ENCODE measurements around the gene RNASE13.

RNASE13 gene
- total RNA-seq: 0 reads per million in 4 experiments

GRCh38 chr14:21034707-21035106 is at the start of gene RNASE13:
RNASE13 (minus strand) TSS chr14:21034807; CDS start chr14:21034288, 519 bp downstream.
- no peak for DNase-seq

GRCh38 chr14:21084396-21084795 is 49.8 kb upstream of the RNASE13 start:
- no peak for DNase-seq

GRCh38 chr14:21083565-21084325 is 49.1 kb upstream of the RNASE13 start:
- DNase-seq: no peak

DNA sequence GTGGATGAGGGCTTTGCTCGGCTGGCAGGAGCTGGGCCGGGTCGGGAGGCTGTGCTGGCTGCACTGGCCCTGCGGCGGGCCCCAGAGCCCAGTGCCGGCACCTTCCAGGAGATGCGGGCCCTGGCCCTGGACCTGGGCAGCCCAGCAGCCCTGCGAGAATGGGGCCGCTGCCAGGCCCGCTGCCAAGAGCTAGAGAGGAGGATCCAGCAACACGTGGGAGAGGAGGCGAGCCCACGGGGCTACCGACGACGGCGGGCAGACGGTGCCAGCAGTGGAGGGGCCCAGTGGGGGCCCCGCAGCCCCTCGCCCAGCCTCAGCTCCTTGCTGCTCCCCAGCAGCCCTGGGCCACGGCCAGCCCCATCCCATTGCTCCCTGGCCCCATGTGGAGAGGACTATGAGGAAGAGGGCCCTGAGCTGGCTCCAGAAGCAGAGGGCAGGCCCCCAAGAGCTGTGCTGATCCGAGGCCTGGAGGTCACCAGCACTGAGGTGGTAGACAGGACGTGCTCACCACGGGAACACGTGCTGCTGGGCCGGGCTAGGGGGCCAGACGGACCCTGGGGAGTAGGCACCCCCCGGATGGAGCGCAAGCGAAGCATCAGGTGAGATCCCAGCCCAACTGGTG is 47.0 kb upstream of the RNASE13 start:
- DNase-seq: no peak

GRCh38 chr14:21078726-21079125 is 44.1 kb upstream of the RNASE13 start:
- DNase-seq: no peak

DNA sequence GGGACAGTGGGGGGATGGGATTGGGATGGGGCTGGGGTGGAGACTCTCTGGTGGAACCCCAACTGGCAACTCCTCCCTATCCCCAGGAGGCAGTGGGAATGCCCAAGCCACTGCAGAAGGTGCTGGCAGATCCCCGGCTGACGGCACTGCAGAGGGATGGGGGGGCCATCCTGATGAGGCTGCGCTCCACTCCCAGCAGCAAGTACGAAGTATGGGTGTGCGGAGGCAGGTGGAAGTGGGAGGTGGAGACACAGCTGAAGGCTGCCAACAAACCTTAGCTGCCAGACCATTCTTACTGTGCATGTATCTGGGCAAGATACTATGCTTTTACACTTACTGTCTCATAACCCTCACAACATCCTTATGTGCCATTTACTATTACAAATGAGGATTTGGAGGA is 43.7 kb upstream of the RNASE13 start:
- no peak for DNase-seq

DNA sequence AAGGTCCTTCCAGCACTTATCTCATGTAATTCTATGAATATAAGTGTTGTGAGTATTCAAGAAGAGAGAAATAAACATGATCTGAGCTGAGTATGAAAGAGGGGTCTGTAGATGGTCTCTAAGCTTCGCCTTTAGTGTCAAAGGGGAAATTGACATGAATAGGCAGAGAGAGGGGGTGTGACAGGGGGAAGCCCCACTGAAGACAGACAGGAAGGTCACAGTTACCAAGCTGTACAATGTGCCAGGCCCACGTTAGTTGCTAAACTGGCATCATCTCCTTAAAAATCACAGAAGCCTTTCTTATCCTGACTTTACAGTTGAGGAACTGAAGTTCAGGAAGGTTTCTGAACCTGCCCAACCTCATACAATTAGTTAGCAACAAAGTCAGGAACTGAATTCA is 43.1 kb upstream of the RNASE13 start:
- DNase-seq: no peak

DNA sequence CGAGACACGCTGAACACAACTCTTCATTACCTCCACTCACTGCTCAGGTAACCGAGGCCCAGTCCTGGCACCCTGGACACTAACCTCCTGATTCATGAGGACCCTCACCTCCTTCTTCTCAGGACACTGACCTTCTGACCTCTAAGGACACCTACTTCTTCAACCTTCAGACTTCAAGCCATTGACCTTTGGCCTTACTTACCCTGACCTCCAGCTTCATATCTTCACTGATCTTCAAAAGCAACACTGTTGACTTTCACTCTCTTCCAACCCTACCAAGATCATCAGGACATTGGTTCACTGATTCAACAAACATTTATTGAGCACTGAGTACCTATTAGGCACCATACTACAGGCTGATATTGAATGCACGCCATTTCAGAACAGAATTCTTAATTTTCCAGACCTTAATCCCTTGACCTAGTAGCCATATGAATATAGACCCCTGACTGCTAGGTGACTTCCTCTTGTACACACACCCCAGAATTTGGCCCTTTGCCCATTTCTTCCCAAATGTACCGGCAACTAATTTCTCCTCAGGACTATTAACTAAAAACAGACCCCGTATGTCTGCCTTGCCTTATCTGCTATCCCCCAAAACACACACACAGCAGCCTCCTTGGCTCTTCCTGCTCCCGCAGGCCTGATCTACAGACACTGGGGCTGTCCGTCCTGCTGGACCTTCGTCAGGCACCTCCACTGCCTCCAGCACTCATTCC is 41.3 kb upstream of the RNASE13 start:
- no peak for DNase-seq

- DNase-seq: no peak
Measured at GRCh38 chr14:21074398-21075272, 40.0 kb upstream of the RNASE13 start.

GRCh38 chr14:21073921-21074320 is 39.3 kb upstream of the RNASE13 start:
- no peak for DNase-seq

- no peak for DNase-seq
Measured at GRCh38 chr14:21072781-21073339, 38.3 kb upstream of the RNASE13 start.

- no peak for DNase-seq
Measured at GRCh38 chr14:21072031-21072473, 37.4 kb upstream of the RNASE13 start.

DNA sequence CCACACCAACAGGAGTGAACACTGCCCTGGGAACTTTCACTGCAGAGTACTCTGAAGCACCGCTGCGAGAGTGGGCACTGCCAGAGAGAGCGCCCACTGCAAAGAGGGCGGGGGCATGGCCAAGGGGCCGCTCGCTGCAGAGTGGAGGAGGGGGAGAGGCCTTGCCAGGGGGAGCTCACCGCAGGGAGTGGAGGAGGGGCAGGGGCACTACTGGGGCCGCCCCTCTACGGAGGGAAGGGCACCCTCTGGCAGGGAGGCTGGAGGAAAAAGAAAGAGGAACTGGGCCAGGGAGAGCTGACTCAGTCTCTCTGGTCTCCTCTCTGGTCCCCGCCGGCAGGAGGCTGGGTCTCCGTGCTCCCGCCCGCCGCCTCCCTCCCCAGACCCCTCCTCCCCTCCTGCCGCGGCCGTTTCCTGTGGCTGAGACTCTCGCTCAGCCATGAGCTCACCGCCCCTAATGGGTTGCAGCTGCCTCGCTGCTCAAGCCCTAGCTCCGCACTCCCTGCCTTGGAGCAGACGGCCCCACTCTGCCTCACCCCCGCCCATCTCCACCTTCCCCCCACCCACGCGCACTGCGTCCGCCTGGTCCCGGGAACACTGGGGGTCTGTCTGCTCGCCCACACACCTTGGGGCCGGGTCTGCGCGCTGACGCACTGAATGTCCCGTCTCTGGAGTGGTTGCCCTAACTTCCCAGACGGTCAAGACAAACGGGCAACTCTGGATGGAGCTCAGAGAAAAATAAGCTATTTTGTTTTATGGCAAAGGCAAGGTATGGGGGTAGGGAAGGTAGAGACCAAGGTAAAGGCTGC is 36.8 kb upstream of the RNASE13 start:
- DNase-seq: peak; percentile 6

- no peak for DNase-seq
Measured at GRCh38 chr14:21070610-21071224, 36.1 kb upstream of the RNASE13 start.

DNA sequence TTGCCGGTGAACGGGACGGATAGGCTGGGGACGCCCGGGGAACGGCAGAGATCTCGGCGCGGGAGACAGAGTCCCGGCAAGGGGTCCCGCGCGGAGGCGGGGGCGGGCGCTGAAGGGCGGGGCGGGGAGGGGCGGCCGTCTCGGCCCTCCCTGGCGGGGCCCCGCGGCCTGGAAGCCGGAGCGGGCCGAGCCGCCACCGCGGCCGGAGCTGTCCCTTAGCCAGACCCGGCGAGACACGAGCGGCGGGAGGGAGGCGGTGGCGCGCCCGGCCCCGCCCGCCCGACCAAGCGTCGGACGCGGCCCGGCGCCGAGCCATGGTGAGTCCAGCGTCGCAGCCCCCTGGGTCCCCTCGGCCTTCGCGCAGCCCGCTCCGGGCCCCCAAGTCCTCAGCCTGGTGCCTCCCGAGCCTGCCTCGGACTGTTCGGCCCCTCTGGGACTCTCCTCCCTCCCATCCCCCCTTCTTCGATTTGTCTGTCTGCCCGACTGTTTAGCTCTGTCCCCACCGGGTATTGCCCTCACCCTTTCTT is 35.5 kb upstream of the RNASE13 start, which contains the start of gene ARHGEF40:
Gene ARHGEF40 (plus strand): TSS at position 222 of the 527 bp plus-strand sequence. CDS start 93 bp downstream, at position 315.
- no peak for DNase-seq

DNA sequence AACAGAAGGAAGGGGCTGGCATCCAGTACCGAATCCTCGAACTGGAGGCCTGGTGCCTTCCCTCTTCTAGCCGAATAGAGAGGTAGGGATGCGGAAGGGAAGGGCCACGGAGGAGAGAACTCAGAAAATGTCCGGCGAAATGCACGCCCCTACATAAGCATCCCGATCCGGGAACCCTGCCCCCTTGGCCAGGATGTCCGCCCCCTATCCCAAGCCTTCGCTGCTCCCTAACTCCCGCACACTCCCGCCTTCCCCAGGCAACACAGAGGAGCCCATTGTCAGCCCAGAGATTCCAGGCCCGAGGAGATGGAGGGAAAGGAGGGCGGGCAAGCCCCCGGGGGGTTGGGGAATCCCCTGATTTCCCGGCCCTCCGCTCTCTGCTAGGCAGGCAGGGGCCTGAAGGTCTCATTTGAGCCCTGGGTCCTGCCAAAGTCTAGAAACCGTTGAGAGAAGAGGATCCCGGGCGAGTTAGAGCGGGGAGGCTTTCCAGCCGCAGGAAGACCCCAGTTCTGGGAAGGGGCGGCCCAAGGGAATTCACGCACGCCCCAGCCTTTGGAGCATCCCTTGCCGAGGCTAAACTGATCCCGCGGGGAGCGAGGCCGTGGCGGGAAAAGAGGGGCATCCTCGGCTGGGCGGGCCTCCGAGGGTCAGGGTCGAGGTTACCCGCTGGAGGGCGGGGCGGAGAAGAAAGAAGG is 34.9 kb upstream of the RNASE13 start:
- peak; percentile 11 for DNase-seq

- DNase-seq: peak; percentile 25
Measured at GRCh38 chr14:21068521-21069387, 34.1 kb upstream of the RNASE13 start.

DNA sequence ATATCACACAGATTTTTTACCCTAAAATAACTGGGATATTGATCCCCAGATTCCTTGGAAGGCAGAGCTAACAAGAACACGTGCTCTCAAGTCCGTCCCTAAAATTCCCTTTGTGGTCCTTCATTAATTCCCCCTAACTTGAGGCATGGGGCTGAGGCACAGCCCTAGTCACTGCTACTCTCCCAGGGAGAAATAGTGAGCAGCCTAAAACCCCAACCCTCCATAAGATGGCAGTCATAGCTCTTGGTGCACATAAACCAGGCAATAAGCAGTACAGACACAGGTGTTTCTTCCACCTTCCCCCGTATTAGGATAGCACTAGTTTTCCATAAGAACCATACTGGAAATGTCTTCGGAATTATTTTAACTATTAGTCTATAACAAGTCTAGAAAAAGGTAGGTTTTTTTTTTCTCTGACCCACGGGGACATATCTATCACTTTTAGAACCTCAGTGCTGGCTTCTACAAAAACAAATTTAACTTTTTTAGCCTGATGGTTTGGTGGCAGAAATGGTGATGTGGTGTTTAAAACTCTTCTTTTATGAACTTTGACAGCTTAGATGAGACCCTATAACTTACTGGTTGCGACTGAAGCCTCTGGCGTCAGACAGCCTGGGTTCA is 32.4 kb upstream of the RNASE13 start:
- DNase-seq: no peak

Data from effector CD8-positive, alpha-beta T cell (primary cell).